IMR-90 (cell line): Measurements from ENCODE around the gene ST3GAL3.

Experiments used
- BHLHE40 ChIP-seq: fragments of 150-350 bp; IDR thresholded peaks from 2 replicates; pipeline ENCODE4 v1.6.1; 2016; ENCODE audit warnings: mild to moderate bottlenecking, low read depth, low read length
- MXI1 ChIP-seq: IDR thresholded peaks from 2 replicates; pipeline ENCODE4 v1.6.1; 2012; ENCODE audit warnings: low read depth, mild to moderate bottlenecking, low read length, moderate library complexity, borderline replicate concordance
- POLR2A ChIP-seq: IDR thresholded peaks from 2 replicates; pipeline ENCODE4 v1.6.1; 2012; ENCODE audit warnings: mild to moderate bottlenecking, low read depth, low read length
- RAD21 ChIP-seq: IDR thresholded peaks from 2 replicates; pipeline ENCODE4 v1.6.1; 2012; ENCODE audit warnings: low read length, improper control_type of control experiment
- RCOR1 ChIP-seq: IDR thresholded peaks from 2 replicates; pipeline ENCODE4 v1.6.1; 2012; ENCODE audit warnings: mild to moderate bottlenecking, low read length, improper control_type of control experiment; ENCODE audit not compliant: insufficient replicate concordance
- SMC3 ChIP-seq: fragments of 150-350 bp; IDR thresholded peaks from 2 replicates; pipeline ENCODE4 v1.6.1; 2016; ENCODE audit warnings: low read depth, mild to moderate bottlenecking, antibody characterized with exemption, low read length, moderate library complexity
- USF2 ChIP-seq: fragments of 150-350 bp; IDR thresholded peaks from 2 replicates; pipeline ENCODE4 v1.6.1; 2017; ENCODE audit warnings: mild to moderate bottlenecking, antibody characterized with exemption, low read length, low read depth
- TF ChIP-seq, protein P1 (sequence below): conservative IDR thresholded peaks from 2 replicates; pipeline ENCODE4 v1.5.1; 2012; ENCODE audit warnings: mild to moderate bottlenecking, low read depth, low read length, improper control_type of control experiment

- no peak for TF ChIP-seq SMC3
- TF ChIP-seq, protein P1, sequence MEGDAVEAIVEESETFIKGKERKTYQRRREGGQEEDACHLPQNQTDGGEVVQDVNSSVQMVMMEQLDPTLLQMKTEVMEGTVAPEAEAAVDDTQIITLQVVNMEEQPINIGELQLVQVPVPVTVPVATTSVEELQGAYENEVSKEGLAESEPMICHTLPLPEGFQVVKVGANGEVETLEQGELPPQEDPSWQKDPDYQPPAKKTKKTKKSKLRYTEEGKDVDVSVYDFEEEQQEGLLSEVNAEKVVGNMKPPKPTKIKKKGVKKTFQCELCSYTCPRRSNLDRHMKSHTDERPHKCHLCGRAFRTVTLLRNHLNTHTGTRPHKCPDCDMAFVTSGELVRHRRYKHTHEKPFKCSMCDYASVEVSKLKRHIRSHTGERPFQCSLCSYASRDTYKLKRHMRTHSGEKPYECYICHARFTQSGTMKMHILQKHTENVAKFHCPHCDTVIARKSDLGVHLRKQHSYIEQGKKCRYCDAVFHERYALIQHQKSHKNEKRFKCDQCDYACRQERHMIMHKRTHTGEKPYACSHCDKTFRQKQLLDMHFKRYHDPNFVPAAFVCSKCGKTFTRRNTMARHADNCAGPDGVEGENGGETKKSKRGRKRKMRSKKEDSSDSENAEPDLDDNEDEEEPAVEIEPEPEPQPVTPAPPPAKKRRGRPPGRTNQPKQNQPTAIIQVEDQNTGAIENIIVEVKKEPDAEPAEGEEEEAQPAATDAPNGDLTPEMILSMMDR: no peak
- no peak for TF ChIP-seq RAD21
- TF ChIP-seq POLR2A: no peak
- TF ChIP-seq MXI1: no peak
- no peak for TF ChIP-seq BHLHE40
- TF ChIP-seq USF2: no peak
- TF ChIP-seq RCOR1: no peak
Measured at GRCh38 chr1:43968348-43968948, 261.1 kb downstream of the ST3GAL3 start.
